Activated CD8-positive, alpha-beta memory T cell treated with anti-CD3 and anti-CD28 coated beads for 4 hours (primary cell): ENCODE measurements around the gene IGF1R.

Experiments
- DNase-seq, 2 donors: peaks; one replicate each; pipeline ENCODE4 v3.0.0-alpha.2; 2020; ENCODE audit warnings: low read depth in 2 of 2

IGF1R gene

DNA sequence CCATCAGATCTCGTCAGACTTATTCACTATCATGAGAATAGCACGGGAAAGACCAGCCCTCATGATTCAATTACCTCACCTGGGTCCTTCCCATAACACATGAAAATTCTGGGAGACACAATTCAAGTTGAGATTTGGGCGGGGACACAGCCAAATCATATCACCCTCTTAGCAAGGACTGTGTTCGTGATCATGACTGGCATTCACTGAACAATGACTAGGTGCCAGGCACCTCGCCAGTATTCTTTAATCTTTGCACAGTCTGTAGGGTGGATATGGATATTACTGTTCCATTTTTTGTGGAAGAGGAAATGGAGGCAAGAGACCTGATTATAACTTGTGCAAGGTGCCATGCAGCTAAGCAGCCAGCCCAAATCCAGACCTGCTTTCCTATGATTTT lies 77.5 kb downstream of the IGF1R start:
- DNase-seq, result no peak

DNA sequence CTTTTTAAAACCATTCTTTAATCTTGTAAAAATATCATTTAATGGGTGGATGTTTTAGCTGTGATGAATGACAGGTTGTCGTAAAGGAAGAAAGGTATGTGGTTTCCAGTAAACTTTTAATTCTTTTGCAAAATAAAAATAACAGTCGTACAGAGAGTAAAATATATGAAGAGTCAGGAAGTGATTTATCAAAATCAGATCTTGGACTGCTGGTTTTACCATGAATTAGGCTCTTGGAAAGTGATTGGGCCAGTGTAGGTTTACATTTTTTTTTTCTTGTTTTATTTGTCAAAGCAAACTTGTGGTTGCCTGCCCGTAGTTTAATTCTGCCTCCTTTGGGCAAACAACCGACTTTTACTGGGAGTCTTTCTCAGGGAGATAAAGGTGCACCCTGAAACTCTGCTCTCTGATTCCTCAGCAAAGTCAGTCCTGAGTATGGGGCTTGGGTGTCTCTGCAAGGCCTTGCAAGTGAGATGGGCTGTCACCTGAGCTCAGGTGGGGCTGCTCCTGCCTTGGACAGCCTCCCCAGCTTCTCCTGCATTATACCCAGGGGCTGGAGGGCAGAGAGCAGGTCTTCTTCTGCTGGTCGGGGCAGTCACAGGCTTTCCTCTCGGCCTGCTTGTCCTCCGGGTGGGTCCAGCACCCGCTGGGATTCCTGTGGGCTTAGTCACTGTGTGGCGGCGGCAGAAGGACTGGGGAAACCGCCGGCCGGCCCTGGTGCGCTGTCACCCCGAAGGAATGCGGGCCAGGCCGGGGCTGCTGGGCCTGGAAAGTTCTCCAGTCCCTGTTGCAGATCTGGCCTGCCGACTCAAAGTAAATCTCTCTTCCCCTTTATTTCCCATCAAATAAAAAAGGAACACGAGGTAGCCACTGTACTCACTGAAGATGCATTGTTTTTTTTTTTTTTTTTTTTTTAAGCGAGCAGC lies 79.0 kb downstream of the IGF1R start:
- DNase-seq, result no peak

DNA sequence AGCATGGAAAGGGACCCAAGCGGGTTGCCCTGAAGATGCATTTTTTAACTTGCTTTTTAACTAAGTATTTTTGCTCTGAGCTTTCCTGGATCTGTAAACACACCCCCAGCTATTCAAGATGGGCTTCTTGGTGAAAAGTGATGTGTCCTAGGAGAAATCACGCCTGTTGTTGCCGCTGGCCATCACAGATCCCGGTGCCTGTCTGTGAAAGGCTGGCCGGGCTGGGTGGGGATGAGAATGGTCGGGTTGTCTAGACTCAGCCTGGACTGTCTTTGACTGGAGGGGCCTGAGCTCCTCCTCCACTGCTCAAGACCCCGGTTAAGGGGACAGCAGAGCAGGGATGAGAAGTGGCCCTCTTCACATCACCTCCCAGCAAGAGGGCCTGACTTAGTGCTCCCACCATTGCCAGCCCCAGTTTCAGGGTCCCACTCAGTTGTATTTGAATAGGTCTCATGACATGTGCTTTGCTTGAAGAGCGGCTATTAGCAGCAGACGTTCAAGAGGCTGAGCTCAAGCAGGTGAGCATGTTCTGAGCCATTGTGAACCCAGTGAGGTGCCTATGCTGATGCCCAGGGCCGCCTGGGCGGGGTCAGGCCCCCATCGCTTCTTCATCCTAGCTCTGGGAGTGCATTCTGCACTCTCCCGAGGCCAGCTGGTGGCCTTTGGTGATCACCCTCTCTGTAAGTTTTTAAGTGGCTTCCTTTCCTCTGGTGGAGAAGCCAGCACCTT lies 79.9 kb downstream of the IGF1R start:
- no peak for DNase-seq

DNA sequence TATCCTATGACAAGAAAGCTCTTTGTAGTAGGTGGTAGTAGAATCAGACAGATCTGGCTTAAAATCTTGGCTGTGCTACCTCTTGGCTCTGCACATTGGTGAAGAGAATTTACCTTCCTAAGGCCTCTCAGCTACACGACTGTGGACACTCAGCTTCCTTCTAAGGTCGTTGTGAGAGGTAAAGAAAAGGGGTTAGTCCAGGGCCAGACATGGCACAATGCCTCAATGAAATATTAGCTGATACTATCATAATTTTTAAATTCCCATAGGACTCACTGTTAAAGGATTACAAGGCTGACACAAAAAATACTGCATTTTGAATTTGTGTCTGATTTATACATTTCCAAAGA lies 80.4 kb downstream of the IGF1R start:
- DNase-seq, result no peak

DNA sequence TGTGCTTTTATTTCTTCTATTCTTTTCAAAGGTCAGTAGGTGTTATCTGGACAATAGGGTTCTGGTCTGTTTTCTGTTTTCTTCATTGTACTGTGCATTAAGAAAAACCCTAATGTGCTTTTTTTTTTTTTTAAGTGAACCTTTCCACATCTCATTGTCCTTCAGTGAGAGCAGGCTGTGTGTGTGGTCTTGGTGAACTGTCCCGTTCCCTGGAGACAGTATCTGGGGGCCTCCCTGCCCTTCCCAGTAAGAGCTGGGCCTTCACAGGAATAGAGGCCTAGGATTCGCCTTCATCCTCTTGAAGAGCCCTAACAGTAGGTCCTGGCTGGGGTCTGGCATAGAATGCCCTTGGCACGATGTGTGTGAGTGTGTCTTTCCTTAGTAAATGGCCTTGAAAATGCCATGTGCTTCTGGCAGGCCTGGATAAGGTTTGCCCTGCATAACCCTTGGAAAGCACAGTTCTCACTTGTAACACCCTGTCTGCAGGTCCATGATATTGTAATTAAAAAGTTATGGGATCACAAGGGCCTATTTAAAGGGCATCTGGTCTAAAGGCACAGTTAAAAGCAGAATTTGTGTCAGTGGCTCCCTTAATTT lies 81.2 kb downstream of the IGF1R start:
- no peak for DNase-seq

DNA sequence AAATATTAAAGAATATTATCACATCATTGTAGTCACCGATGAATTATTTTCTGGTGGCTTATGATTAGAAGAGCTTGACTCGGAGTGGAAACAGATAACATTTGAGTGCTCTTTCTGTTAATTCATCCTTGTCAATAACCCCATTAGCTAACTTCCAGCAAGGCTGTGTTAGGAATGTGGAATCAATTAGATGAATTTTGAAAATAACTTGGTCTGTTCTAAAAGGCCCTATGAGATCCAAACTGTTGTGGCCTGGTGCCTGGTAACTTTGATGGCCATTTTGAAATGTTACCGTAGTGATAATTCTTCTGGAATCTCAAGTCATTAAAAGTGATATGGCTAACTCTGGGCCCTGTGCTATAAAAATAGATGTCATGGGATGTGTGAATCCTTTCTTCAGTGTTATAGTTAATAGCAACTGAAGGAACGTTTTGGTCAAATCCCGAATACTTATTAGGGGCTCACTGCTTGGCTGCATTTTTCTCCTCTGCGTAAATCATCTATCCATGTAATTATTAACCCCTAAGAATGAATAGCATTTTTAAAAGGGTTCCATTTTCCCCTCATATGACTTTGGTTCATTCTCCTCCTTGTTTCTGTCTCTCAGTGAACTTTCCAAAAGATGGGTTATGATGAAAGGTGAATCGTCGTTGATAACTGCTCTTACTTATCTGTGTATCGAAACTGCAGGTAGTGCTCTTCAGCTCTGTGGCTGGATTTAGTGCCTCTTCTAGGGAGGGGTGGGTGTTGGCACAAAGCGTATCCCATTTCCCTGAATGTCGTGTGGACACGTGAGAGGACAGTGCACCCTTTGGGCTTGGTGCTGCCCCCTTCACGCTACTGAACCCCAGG lies 82.7 kb downstream of the IGF1R start:
- DNase-seq, result no peak

DNA sequence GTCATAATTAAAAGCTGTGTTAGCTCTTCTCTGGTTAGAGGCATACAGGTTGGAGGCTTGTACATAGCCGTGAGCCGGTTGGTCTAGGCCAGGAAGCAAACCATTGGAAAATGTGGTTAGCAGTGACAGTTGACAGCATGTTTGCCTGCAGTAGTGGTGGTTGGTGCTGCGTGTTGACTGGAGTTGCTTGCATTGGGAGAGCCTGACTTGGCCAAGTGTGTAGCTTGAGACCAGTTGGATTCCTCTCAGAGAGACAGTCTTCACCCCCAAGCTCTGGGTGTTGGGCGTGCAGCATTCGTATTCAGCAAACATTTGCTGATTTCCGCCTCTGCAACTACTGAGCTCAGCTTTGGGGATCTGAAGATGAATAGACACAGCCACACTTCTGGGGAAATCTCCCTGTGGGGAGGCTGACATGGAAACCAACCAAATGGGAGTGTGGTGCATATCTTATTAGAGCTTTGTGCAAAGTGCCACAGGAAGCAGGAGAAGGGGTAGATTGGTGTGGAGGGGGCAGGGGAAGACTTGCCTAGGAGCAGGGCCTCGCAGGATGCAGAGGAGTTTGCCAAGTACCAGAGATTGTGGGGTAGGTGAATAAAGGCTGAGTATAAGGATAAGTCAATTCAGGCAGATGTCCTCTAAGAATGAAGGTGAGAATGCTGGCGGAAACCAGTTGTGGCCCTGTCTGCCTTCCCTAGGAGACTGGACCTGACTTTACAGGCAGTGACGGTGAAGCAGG lies 83.5 kb downstream of the IGF1R start:
- no peak for DNase-seq

DNA sequence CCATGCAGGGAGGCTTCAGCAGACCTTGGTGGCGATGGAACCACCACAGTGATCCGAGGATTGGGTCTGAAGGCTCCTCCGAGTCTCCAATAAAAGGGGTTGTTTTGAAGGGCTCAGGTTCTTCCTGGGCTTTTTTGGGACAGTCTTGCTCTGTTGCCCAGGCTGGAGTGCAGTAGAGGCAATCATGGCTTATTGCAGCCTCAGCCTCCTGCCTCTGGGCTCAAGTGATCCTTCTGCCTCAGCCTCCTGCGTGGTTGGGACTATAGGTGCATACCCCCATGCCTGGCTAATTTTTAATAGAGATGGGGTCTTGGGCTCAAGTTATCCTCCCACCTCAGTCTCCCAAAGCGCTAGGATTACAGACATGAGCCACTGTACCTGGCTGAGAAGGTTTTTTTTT lies 84.8 kb downstream of the IGF1R start:
- no peak for DNase-seq

DNA sequence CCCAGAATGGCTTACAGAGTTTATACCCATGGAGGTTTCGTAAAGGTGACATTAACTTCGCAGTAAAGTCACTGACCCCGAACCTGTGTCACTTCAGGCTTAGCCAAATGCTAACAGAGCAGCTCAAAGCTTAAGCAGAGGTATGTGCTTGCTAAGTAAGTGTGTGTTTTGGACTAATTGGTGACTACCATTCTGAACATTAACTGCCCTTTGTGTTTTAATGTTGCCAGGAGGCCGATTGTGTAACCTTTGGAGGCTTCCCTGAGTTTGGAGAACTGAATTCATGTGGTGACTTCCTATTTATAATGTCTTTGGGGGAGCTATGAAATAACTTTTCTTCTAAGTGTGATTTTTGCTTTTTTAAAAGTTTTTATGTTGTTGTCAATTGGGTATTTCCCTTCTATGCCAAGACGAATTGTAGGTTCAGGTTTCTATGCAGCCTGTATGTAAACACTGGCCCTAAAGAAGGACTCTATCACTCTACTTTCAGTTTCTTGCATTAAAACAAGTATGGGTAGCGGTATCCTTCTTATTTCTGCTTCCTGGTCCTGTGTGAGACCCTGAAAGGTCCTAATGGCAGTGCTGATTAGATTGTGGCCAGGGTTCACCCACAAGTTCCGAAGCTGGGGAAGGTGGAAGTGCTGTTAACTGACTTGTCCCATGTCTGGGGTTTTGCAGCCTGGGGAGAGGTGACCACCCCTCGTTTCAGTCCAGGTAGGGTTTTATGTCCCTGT lies 86.3 kb downstream of the IGF1R start:
- no peak for DNase-seq

DNA sequence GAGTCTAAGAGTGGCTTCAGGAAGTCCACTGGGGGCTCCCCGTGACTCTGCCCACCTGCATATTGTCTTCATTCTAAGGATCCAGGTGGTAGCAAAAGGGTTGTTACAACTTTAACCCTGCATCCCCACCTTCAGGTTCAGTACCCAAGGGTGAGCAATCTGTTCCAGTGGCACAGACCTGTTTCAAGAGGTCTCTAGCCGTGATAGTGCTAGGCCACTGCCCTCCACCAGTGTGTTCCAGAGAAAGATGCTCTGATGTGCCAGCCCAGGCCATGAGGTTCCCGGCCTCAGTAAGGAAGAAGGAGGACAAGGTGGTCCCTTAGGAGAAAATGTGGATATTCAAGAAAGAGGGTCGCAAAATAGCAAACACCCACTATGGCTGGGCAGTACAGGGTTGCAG lies 87.0 kb downstream of the IGF1R start:
- DNase-seq, result no peak

DNA sequence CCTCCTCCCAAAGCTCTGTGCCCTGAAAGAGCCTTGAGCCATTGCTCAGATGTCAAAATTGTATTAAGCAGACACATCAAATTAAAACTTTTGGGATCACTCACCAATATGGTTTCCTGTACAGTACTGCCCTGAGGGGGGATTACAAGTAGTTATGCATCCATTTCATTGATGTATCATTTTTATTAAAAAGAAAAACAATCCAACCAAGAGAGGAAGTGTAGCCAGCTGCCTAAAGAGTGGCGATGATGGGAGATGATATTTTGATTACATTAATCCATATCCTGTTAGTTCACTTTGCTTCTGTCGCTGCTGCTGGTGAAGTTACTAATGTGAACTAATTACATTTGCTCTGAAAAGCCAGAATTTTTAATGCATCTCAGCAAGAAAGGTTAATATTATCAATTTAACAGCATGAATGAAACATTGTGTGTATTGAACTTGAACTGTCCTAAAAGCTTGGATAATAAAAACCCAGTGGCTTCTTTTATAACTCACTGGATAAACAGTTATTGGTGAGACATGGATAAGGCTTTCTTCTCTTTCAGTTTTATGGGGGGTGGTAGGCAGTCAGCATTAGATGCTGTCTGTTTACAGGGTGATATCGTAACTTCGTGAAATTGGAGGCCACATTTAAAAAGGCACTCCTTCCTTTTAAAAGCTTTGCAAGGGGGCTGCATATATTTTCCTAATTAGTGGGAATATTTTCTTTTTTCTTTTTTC lies 87.7 kb downstream of the IGF1R start:
- no peak for DNase-seq

DNA sequence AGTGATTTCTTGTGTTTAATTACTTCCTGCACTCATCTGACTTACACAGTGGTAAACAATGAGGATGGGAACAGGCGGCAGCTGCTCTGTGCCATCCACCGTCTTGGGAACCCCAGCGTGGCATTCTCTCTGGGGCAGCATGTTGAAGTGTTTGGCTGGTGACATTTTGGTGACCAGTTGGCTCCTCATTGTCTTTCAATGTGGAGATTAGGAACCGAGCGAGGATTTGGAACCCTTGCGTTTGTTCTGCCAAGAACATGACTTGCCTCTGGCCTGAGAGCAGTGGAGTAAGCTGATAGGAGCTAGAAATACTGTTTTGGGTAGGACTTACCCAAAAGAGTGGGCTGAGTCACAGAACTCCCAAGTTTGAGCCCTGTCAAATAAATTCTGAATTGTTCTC lies 88.8 kb downstream of the IGF1R start:
- no peak for DNase-seq

DNA sequence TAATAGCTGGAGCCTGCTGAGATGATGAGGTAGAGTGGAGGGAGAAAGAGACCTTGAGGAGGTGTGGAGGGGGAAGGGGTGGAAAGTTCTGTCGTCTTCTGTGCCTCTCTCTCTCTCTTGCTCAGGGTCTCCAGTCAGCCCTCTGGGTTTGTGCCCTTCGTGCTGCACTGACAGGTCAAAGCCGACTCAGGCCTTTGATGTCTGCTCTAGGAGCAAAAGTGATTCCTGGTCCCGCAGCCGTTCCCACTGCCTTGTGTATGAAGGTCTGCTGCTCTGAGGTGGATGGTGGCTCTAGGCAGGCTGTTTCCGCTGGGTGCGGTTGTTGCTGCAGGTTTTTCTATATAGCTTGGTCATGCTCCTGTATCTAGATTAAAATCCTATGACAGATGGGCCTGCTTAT lies 89.4 kb downstream of the IGF1R start:
- DNase-seq, result no peak

DNA sequence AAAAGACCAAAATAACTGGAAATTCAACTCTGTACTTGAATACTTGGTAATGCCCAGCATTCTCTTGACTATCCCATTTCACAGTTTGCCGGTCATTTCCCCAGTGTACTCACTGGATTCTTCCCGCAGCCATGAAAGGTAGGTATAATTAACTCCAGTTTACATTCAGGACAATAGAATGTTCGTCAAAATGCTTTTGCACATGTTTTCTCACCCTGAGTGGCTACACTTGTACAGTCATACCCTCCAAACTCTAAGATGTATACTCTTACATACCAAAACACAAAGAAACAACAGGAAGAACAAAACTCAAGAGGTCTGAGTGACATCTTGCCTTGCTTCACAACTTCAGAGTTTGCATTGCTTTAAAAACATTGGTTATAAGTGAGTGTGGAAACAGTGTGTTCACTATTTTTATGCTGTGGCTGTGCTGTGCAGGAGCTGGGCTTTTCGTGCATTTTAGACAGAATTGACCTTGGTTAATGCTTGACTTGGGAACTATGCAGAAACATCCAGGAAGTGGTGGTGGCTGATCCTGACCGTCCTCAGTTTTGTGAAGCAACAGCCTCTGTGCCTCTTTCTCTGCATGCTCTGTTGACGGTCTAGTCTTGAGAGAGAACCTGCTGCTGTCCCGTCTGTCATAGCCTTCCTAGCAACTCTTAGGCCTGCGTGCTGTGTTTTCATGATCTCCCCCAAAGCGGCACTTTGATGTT lies 90.5 kb downstream of the IGF1R start:
- DNase-seq, result no peak

DNA sequence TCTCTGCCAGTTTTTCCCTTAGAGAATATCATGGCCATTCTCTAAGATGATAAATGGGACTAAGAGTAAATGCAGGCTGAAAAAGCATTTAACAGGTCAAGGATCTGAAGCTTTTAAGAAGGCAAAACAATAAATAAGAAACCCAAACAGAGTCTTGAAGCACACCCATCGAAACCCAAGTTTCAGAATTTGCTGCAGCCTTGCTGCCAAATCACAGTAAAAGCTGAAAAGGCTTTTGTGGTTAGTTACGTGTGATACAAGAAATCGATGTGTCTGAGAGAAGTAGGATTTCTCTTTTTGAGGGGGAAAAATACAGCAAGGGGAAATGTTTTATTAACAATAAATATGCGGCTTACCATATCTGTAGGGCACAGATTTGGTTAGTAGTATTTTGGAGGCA lies 92.0 kb downstream of the IGF1R start:
- no peak for DNase-seq

DNA sequence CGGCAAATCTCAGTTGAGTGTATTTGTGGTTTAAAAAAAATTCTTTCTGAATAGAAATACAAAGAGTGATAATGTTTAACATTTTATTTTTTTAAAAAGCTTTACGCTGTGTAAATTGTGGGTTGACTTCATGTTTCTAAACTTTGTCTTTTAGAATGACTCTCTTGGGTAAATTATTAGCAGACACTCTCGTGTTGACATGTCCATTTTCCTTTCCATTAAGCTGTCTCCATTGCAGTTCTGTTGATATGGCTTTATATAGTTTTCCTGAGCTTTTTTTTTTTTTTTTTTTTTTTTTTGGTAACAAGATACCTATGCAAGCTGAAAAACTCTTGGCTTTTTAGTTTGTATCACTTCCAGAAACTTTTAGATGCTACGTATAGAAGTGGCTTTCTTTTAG lies 92.6 kb downstream of the IGF1R start:
- DNase-seq, result no peak

DNA sequence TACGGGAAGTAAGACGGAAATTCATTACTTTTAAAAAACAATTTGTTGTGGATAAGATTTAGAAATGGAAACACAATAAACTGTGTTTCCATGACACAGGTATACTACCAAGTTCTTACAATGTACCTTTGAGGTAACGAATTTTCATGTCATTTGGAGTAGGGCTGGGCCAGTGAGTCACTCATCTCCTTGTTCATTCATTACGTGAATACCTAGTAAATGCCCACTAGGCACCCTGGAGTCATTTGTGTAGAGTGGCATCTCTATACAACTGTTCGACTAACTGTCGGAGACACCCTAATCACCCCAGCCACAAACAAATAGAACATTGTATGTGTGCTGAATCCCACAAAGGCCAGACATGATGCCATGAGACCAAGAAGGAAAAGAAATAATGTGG lies 94.8 kb downstream of the IGF1R start:
- no peak for DNase-seq

DNA sequence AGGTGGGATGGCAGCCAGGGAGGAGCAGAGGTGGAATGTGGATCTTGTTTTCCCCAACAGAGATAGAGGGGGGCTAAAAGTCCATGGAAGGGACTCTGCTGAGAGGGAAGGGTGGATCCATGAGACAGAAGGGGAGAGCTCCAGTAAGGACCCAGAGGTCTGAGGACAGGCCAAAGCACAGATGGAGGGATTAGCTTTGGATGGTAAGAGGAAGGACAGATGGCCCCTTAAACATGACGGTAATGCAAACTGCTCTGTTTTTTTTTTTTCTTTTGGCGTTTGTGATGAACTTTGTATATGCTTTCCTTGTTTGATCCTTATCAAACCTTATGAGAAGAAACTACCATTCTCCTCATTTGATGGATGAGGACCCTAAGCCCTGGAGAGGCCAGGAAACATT lies 96.2 kb downstream of the IGF1R start:
- no peak for DNase-seq

DNA sequence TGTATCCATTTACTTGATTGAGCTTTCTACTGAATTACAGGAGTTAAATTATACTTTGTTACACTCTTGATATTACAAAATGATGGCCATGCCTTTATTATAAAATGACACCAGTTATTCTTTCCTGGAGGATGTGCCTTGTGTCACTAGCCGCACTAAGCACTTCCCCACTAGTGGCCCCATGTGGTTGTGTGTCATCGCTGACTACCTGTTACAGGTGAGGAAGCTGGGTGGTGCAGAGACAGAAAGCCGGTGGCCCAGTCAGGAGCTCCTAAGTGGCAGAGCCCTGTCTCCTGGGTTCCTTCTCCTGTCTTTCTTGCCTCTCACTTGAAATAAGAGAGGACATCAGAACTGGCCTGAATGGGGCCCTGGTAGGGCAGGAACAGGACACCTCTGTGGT lies 96.8 kb downstream of the IGF1R start:
- no peak for DNase-seq
